ENCODE measurements around the gene VRTN. TPM values are rescaled to one million over a fixed set of nuclear protein-coding genes. Genes with fewer than 3 reads are reported as not detected.

The VRTN gene
- not detected for total RNA-seq

- Mint-ChIP-seq H3K27ac (no peak within 1 kb of the TSS), H3K36me3 (ENCODE audit: low read depth) (no peaks in the 10 kb centered on the region), H3K9me3 (ENCODE audit: low read depth) (no peaks in the 10 kb centered on the region), H3K27me3 (peaks cover 2% of the 10 kb centered on the region), H3K4me3 (no peak within 1 kb of the TSS), H3K4me1 (no peaks in the 10 kb centered on the region)
- ChIA-PET CTCF (no interaction called here), POLR2A (no interaction called here)
- no peak for DNase-seq
- no peak for ATAC-seq
- intact Hi-C loops (cut with DNase I, micrococcal nuclease) = no loop called here
Observed at GRCh38 chr14:74348241-74348734, at the start of gene VRTN. Gene VRTN (plus strand): TSS chr14:74348471. CDS start chr14:74356784, 8,313 bp downstream.

DNA sequence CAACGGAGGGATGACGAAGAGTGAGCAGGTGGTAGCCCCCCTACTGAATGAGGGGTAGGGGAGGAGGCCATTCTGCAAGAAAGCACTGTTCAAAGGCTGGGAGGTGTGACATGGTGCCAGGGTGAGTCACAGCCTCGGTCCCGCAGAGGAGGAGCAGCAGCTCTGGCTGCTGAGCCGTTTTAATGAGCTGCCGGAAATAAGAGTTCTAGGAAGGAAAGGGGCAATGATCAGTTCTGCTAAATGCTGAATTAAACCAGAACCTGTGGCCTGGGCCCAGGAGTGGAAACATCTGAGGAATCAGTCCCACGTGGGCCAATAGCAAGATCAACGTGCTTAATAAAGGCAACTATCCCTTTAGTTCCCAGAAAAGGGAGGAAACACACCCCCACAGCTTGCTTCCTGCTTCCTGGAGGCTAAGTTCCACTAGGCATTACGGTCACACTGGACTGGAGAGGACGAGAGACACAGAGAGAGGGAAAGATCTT is 49.2 kb upstream of the VRTN start:
- Mint-ChIP-seq H3K27ac (peak overlapping the region; percentile 71), H3K4me3 (no peak overlapping the region), H3K4me1 (peaks cover 34% of the 10 kb centered on the region), H3K9me3 (ENCODE audit: low read depth) (no peaks in the 10 kb centered on the region), H3K36me3 (ENCODE audit: low read depth) (peaks cover 18% of the 10 kb centered on the region), H3K27me3 (no peaks in the 10 kb centered on the region)
- CTCF ChIA-PET = interaction anchor here (0.6 to 1.9 kb wide), 7 partner anchors 9 to 213 kb away, joined by 3 to 8 read pairs (median 3); no protein-coding TSS in a partner anchor
- intact Hi-C loops (cut with DNase I, micrococcal nuclease) = no loop called here
- ATAC-seq (peak; percentile 18), DNase-seq (peak; percentile 28)
- POLR2A ChIA-PET = no interaction called here

DNA sequence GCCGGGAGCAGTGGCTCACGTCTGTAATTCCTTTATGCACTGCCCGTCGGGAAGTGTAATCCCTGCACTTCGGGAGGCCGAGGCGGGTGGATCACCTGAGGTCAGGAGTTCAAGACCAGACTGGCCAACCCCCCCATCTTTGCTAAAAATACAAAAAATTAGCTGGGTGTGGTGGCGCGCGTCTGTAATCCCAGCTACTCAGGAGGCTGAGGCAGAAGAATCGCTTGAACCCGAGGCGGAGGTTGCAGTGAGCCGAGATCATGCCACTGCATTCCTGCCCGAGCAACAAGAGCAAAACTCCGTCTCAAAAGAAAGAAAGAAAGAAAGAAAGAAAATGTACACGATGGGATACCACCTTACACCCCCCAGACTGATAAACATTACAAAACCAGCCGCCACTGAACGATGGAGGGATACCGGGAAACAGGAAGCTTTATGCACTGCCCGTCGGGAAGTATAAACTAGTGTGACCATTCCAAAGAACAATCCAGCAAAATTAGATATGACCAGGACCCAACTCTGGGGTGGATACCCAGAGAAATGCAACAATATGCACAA is 46.6 kb upstream of the VRTN start:
- intact Hi-C loops (cut with DNase I, micrococcal nuclease) = loop anchor here (1.0 to 5.0 kb wide), 9 partner anchors 44 to 1243 kb away; partner anchors contain the start of genes ALDH6A1 (in 1 of the 2), AREL1 (in 1 of the 2), COQ6 (in 1 of the 2) and EIF2B2 (in 1 of the 2)
- no peaks in the 10 kb centered on the region for H3K27me3 Mint-ChIP-seq
- POLR2A ChIA-PET = no interaction called here
- DNase-seq = no peak
- no peak for ATAC-seq
- H3K4me1 Mint-ChIP-seq = peaks cover 34% of the 10 kb centered on the region
- peak overlapping the region; percentile 98 for H3K4me3 Mint-ChIP-seq
- peaks cover 18% of the 10 kb centered on the region for H3K36me3 Mint-ChIP-seq (ENCODE audit: low read depth)
- H3K9me3 Mint-ChIP-seq (ENCODE audit: low read depth) = no peaks in the 10 kb centered on the region
- peak overlapping the region; percentile 98 for H3K27ac Mint-ChIP-seq
- CTCF ChIA-PET = interaction anchor here (0.6 kb wide), 1 partner anchor 639 kb away, joined by 3 read pairs; no protein-coding TSS in a partner anchor

- peaks cover 18% of the 10 kb centered on the region for H3K36me3 Mint-ChIP-seq (ENCODE audit: low read depth)
- peak overlapping the region; percentile 98 for H3K4me3 Mint-ChIP-seq
- H3K4me1 Mint-ChIP-seq = peaks cover 34% of the 10 kb centered on the region
- DNase-seq (peak; percentile 38), ATAC-seq (peak; percentile 75)
- ChIA-PET POLR2A (no interaction called here), CTCF (interaction anchor here (0.6 to 1.1 kb wide), 5 partner anchors 12 to 640 kb away, joined by 3 to 5 read pairs (median 3); no protein-coding TSS in a partner anchor)
- intact Hi-C loops (cut with DNase I, micrococcal nuclease) = loop anchor here (1.0 to 5.0 kb wide), 9 partner anchors 45 to 1243 kb away; partner anchors contain the start of genes ALDH6A1 (in 1 of the 2), AREL1 (in 1 of the 2), COQ6 (in 1 of the 2) and EIF2B2 (in 1 of the 2)
- H3K27ac Mint-ChIP-seq = peak overlapping the region; percentile 98
- no peaks in the 10 kb centered on the region for H3K9me3 Mint-ChIP-seq (ENCODE audit: low read depth)
- H3K27me3 Mint-ChIP-seq = no peaks in the 10 kb centered on the region
Observed at GRCh38 chr14:74302152-74302628, 46.1 kb upstream of the VRTN start.

DNA sequence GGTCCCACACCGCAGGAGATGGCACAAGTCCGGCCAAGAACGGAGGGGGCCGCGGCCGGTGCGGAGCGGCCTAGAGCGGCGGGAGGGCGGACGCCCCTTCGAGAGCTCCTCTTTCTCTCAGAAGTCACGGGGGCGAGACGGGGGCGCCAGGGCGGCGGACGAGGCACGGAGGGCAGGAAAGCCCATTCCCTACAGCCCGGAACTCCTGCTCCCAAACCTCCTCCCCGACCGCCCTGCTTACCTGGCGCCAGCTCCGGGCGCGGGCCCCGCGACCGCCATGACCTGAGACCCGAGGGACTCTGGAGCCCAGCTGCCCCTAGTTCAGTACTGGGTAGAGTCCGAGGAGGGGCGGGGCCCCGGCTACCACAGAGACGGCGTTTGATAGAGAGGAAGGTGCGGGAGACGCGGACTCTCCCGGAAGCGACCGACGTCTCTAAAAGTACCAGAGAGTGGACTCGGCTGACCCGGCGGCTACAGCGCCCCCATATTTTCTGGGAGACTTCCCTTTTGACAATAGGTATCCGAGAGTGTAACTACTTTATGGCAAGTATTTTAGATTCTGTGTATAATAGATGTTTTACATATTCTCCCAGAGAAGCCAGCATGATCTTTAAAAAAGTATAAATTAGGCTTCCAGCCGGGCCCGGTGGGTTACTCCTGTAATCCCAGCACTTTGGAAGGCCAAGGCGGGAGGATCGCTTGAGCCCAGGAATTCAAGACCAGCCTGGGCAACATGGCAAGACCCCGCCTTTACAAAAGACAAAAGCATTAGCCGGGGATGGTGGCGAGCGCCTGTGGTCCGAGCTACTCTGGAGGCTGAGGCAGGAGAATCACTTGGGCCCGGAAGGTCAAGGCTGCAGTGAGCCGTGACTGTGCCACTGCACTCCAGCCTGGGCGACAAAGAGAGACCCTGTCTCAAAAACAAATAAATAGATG is 45.4 kb upstream of the VRTN start, which contains the start of gene ABCD4:
Gene ABCD4, minus strand, starts transcription at position 301 of the 936 bp plus-strand sequence. Its CDS starts 22 bp downstream, at position 279.
- POLR2A ChIA-PET = interaction anchor here (0.7 kb wide), 1 partner anchor 190 kb away, joined by 4 read pairs; the partner anchor contains the start of genes ISCA2 and NPC2
- Mint-ChIP-seq H3K27ac (peak within 1 kb of the TSS; percentile 98), H3K27me3 (no peaks in the 10 kb centered on the region), H3K4me1 (peaks cover 32% of the 10 kb centered on the region), H3K4me3 (peak within 1 kb of the TSS; percentile 98), H3K36me3 (ENCODE audit: low read depth) (peaks cover 18% of the 10 kb centered on the region), H3K9me3 (ENCODE audit: low read depth) (no peaks in the 10 kb centered on the region)
- ATAC-seq (peak; percentile 95), DNase-seq (peak; percentile 91)
- intact Hi-C loops (cut with DNase I, micrococcal nuclease) = loop anchor here (1.0 to 5.0 kb wide), 11 partner anchors 46 to 1244 kb away; partner anchors contain the start of genes ISCA2 (in 2 of the 2), NPC2 (in 2 of the 2), ALDH6A1 (in 1 of the 2) and AREL1 (in 1 of the 2)
- CTCF ChIA-PET = interaction anchor here (0.6 to 1.1 kb wide), 6 partner anchors 11 to 289 kb away, joined by 3 to 5 read pairs (median 3); no protein-coding TSS in a partner anchor

DNA sequence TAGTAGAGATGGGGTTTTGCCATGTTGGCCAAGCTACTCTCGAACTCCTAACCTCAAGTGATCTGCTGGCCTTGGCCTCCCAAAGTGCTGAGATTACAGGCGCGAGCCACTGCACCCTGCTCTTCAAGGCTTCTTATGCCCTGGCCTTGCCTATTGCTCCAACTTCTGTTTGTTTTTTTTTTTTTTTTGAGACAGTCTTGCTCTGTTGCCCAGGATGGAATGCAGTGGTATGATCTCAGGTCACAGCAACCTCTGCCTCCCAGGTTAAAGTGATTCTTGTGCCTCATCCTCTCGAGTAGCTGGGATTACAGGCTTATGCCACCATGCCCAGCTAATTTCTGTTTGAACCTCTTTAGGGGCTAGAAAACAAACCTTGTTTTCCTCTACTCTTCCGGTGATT is 39.6 kb upstream of the VRTN start:
- POLR2A ChIA-PET = no interaction called here
- ATAC-seq (no peak), DNase-seq (no peak)
- CTCF ChIA-PET = interaction anchor here (0.6 to 1.6 kb wide), 7 partner anchors 9 to 818 kb away, joined by 3 to 6 read pairs (median 4); partner anchors contain the start of gene RIOX1
- Mint-ChIP-seq H3K9me3 (ENCODE audit: low read depth) (no peaks in the 10 kb centered on the region), H3K4me1 (no peaks in the 10 kb centered on the region), H3K27ac (peak overlapping the region; percentile 2), H3K27me3 (no peaks in the 10 kb centered on the region), H3K36me3 (ENCODE audit: low read depth) (no peaks in the 10 kb centered on the region), H3K4me3 (no peak overlapping the region)
- intact Hi-C loops (cut with DNase I, micrococcal nuclease) = no loop called here

GRCh38 chr14:74309125-74310022 is 38.9 kb upstream of the VRTN start:
- no peak overlapping the region for H3K4me3 Mint-ChIP-seq
- ChIA-PET CTCF (interaction anchor here (0.6 to 1.6 kb wide), 5 partner anchors 10 to 819 kb away, joined by 3 to 6 read pairs (median 4); partner anchors contain the start of gene RIOX1), POLR2A (no interaction called here)
- H3K4me1 Mint-ChIP-seq = no peaks in the 10 kb centered on the region
- intact Hi-C loops (cut with DNase I, micrococcal nuclease) = no loop called here
- H3K36me3 Mint-ChIP-seq (ENCODE audit: low read depth) = no peaks in the 10 kb centered on the region
- DNase-seq (no peak), ATAC-seq (no peak)
- no peaks in the 10 kb centered on the region for H3K9me3 Mint-ChIP-seq (ENCODE audit: low read depth)
- no peaks in the 10 kb centered on the region for H3K27me3 Mint-ChIP-seq
- no peak overlapping the region for H3K27ac Mint-ChIP-seq

DNA sequence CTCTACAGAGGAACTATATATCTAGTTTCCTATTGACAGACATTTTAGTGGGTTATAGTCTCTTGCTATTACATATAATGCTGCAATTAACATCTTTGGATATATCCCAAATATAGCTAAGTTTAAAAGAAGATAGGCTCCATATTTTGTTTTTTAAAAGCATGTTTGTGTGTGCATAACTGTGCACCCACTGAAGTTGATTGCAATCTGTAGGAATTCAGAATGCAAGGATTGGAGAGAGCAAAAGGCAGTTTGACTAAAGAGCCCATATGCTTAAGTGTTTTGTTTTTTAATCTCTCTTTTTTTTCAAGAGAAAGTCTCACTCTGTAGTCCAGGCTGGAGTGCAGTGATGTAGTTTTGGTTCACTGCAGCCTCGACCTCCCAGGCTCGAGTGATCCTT is 36.1 kb upstream of the VRTN start:
- no peak for DNase-seq
- Mint-ChIP-seq H3K4me3 (no peak overlapping the region), H3K4me1 (no peaks in the 10 kb centered on the region), H3K9me3 (ENCODE audit: low read depth) (no peaks in the 10 kb centered on the region), H3K36me3 (ENCODE audit: low read depth) (no peaks in the 10 kb centered on the region), H3K27ac (no peak overlapping the region), H3K27me3 (peaks cover 2% of the 10 kb centered on the region)
- no peak for ATAC-seq
- CTCF ChIA-PET = interaction anchor here (0.6 kb wide), 1 partner anchor 330 kb away, joined by 3 read pairs; no protein-coding TSS in a partner anchor
- intact Hi-C loops (cut with DNase I, micrococcal nuclease) = no loop called here
- POLR2A ChIA-PET = no interaction called here

- ChIA-PET CTCF (interaction anchor here (0.6 to 1.8 kb wide), 5 partner anchors 9 to 88 kb away, joined by 3 to 8 read pairs (median 3); partner anchors contain the start of gene ABCD4), POLR2A (no interaction called here)
- no peak for DNase-seq
- Mint-ChIP-seq H3K9me3 (ENCODE audit: low read depth) (no peaks in the 10 kb centered on the region), H3K4me1 (no peaks in the 10 kb centered on the region), H3K27ac (no peak overlapping the region), H3K4me3 (no peak overlapping the region), H3K27me3 (peaks cover 2% of the 10 kb centered on the region), H3K36me3 (ENCODE audit: low read depth) (no peaks in the 10 kb centered on the region)
- intact Hi-C loops (cut with DNase I, micrococcal nuclease) = no loop called here
- no peak for ATAC-seq
Observed at GRCh38 chr14:74313601-74314000, 34.7 kb upstream of the VRTN start.

- POLR2A ChIA-PET = no interaction called here
- no peak for DNase-seq
- intact Hi-C loops (cut with DNase I, micrococcal nuclease) = no loop called here
- CTCF ChIA-PET = interaction anchor here (1.5 kb wide), 1 partner anchor 12 kb away, joined by 5 read pairs; the partner anchor contains the start of gene ABCD4
- Mint-ChIP-seq H3K4me3 (no peak overlapping the region), H3K27ac (no peak overlapping the region), H3K36me3 (ENCODE audit: low read depth) (no peaks in the 10 kb centered on the region), H3K4me1 (no peaks in the 10 kb centered on the region), H3K9me3 (ENCODE audit: low read depth) (no peaks in the 10 kb centered on the region), H3K27me3 (peaks cover 5% of the 10 kb centered on the region)
- no peak for ATAC-seq
Observed at GRCh38 chr14:74314576-74314975, 33.7 kb upstream of the VRTN start.
